HUES6 (cell line): ENCODE data around the gene KIF4A.

Source experiments
- H3K27ac ChIP-seq: 2 replicates; pipeline ENCODE4 v1.7.0; 2013; ENCODE audit warnings: low read depth, mild to moderate bottlenecking, low read length, inconsistent platforms
- H3K27me3 ChIP-seq: 2 replicates; pipeline ENCODE4 v1.6.1; 2013; ENCODE audit warnings: low read length; ENCODE audit not compliant: control insufficient read depth, insufficient read depth
- H3K36me3 ChIP-seq: 2 replicates; pipeline ENCODE4 v1.6.1; 2013; ENCODE audit warnings: low read length; ENCODE audit not compliant: control insufficient read depth, insufficient read depth
- H3K4me1 ChIP-seq: 2 replicates; pipeline ENCODE4 v1.6.1; 2013; ENCODE audit warnings: low read length; ENCODE audit not compliant: control insufficient read depth, insufficient read depth
- H3K4me3 ChIP-seq: 2 replicates; pipeline ENCODE4 v1.5.1; 2013; ENCODE audit warnings: low read depth, low read length
- H3K9ac ChIP-seq: one replicate; pipeline ENCODE4 v1.6.1; 2013; ENCODE audit warnings: mild to moderate bottlenecking, low read length
- H3K9me3 ChIP-seq: 2 replicates; pipeline ENCODE4 v1.6.1; 2013; ENCODE audit warnings: low read depth, low read length; ENCODE audit not compliant: control insufficient read depth, insufficient read depth

Gene KIF4A

GRCh38 chrX:70426286-70427278 is 136.7 kb downstream of the KIF4A start:
- Histone ChIP-seq H3K4me3 (no peak overlapping the region), H3K9me3 (peaks cover 8% of the 10 kb centered on the region; the same call in 1 of the 2 replicates), H3K4me1 (peaks cover 30% of the 10 kb centered on the region), H3K36me3 (peaks cover 9% of the 10 kb centered on the region; the same call in 1 of the 2 replicates), H3K27me3 (peaks cover 3% of the 10 kb centered on the region; the same call in 1 of the 2 replicates), H3K9ac (no peak overlapping the region), H3K27ac (no peak overlapping the region)

- Histone ChIP-seq H3K9ac (no peak overlapping the region), H3K9me3 (peaks cover 8% of the 10 kb centered on the region; the same call in 1 of the 2 replicates), H3K27ac (no peak overlapping the region), H3K27me3 (peaks cover 3% of the 10 kb centered on the region; the same call in 1 of the 2 replicates), H3K36me3 (peaks cover 9% of the 10 kb centered on the region; the same call in 1 of the 2 replicates), H3K4me1 (peaks cover 23% of the 10 kb centered on the region), H3K4me3 (no peak overlapping the region)
Observed at GRCh38 chrX:70427365-70427764, 137.5 kb downstream of the KIF4A start.

GRCh38 chrX:70429759-70430158 is 139.9 kb downstream of the KIF4A start:
- H3K27me3 ChIP-seq, result peaks cover 7% of the 10 kb centered on the region; the same call in 1 of the 2 replicates
- no peak overlapping the region for H3K27ac ChIP-seq
- peaks cover 9% of the 10 kb centered on the region; the same call in 1 of the 2 replicates for H3K36me3 ChIP-seq
- H3K4me3 ChIP-seq, result no peak overlapping the region
- H3K4me1 ChIP-seq, result peaks cover 7% of the 10 kb centered on the region; the same call in 1 of the 2 replicates
- peaks cover 8% of the 10 kb centered on the region; the same call in 1 of the 2 replicates for H3K9me3 ChIP-seq
- H3K9ac ChIP-seq, result no peak overlapping the region

GRCh38 chrX:70432936-70433847 is 143.3 kb downstream of the KIF4A start:
- H3K4me1 ChIP-seq, result peaks cover 17% of the 10 kb centered on the region; the same call in 1 of the 2 replicates
- H3K27ac ChIP-seq, result no peak overlapping the region
- H3K9ac ChIP-seq, result peak overlapping the region; percentile 34
- H3K36me3 ChIP-seq, result 0 out of 2 replicates have a peak, but pooled peaks cover 4% of the 10 kb centered on the region
- H3K9me3 ChIP-seq, result peaks cover 14% of the 10 kb centered on the region; the same call in 1 of the 2 replicates
- peak overlapping the region; percentile 91 for H3K4me3 ChIP-seq
- peaks cover 15% of the 10 kb centered on the region; the same call in 1 of the 2 replicates for H3K27me3 ChIP-seq

- H3K27me3 ChIP-seq, result peaks cover 15% of the 10 kb centered on the region; the same call in 1 of the 2 replicates
- H3K4me3 ChIP-seq, result peak overlapping the region; percentile 91
- H3K4me1 ChIP-seq, result peaks cover 17% of the 10 kb centered on the region; the same call in 1 of the 2 replicates
- H3K9ac ChIP-seq, result peak overlapping the region; percentile 36
- H3K9me3 ChIP-seq, result peaks cover 14% of the 10 kb centered on the region; the same call in 1 of the 2 replicates
- H3K36me3 ChIP-seq, result 0 out of 2 replicates have a peak, but pooled peaks cover 4% of the 10 kb centered on the region
- H3K27ac ChIP-seq, result no peak overlapping the region
Observed at GRCh38 chrX:70433848-70434351, 144.0 kb downstream of the KIF4A start.

GRCh38 chrX:70434352-70434866 is 144.5 kb downstream of the KIF4A start:
- Histone ChIP-seq H3K36me3 (0 out of 2 replicates have a peak, but pooled peaks cover 4% of the 10 kb centered on the region), H3K27me3 (peaks cover 15% of the 10 kb centered on the region; the same call in 1 of the 2 replicates), H3K4me3 (peak overlapping the region; percentile 91), H3K9ac (peak overlapping the region; percentile 53), H3K4me1 (peaks cover 17% of the 10 kb centered on the region; the same call in 1 of the 2 replicates), H3K27ac (no peak overlapping the region), H3K9me3 (peaks cover 14% of the 10 kb centered on the region; the same call in 1 of the 2 replicates)

- H3K4me3 ChIP-seq, result peak overlapping the region; percentile 91
- no peak overlapping the region for H3K27ac ChIP-seq
- peak overlapping the region; percentile 53 for H3K9ac ChIP-seq
- peaks cover 17% of the 10 kb centered on the region; the same call in 1 of the 2 replicates for H3K4me1 ChIP-seq
- H3K36me3 ChIP-seq, result 0 out of 2 replicates have a peak, but pooled peaks cover 4% of the 10 kb centered on the region
- peaks cover 9% of the 10 kb centered on the region; the same call in 1 of the 2 replicates for H3K9me3 ChIP-seq
- H3K27me3 ChIP-seq, result peaks cover 15% of the 10 kb centered on the region; the same call in 1 of the 2 replicates
Observed at GRCh38 chrX:70434914-70435586, 145.1 kb downstream of the KIF4A start.

- Histone ChIP-seq H3K9ac (no peak overlapping the region), H3K36me3 (no peaks in the 10 kb centered on the region), H3K4me3 (no peak overlapping the region), H3K27me3 (peaks cover 20% of the 10 kb centered on the region; the same call in 1 of the 2 replicates), H3K27ac (no peak overlapping the region), H3K9me3 (peaks cover 6% of the 10 kb centered on the region; the same call in 1 of the 2 replicates), H3K4me1 (peaks cover 17% of the 10 kb centered on the region; the same call in 1 of the 2 replicates)
Observed at GRCh38 chrX:70436343-70436742, 146.4 kb downstream of the KIF4A start.

GRCh38 chrX:70437011-70437410 is 147.1 kb downstream of the KIF4A start:
- H3K9me3 ChIP-seq, result peaks cover 6% of the 10 kb centered on the region; the same call in 1 of the 2 replicates
- peaks cover 25% of the 10 kb centered on the region for H3K27me3 ChIP-seq
- H3K27ac ChIP-seq, result no peak overlapping the region
- peaks cover 17% of the 10 kb centered on the region; the same call in 1 of the 2 replicates for H3K4me1 ChIP-seq
- no peaks in the 10 kb centered on the region for H3K36me3 ChIP-seq
- H3K4me3 ChIP-seq, result no peak overlapping the region
- H3K9ac ChIP-seq, result no peak overlapping the region
